Endodermal cell (in vitro differentiated cells): ENCODE data around the gene TNS3. TPM values are rescaled to one million over a fixed set of nuclear protein-coding genes. Genes with fewer than 3 reads are reported as not detected.

Experiments used
- DNase-seq: peaks from one replicate; pipeline ENCODE4 v3.0.0-alpha.2; 2017
- H3K27ac ChIP-seq: 2 replicates; pipeline ENCODE4 v1.5.1; 2013; ENCODE audit warnings: mild to moderate bottlenecking, low read depth, low read length, moderate library complexity
- H3K27me3 ChIP-seq: 2 replicates; pipeline ENCODE4 v1.6.1; 2013; ENCODE audit warnings: mild to moderate bottlenecking, low read length, moderate library complexity; ENCODE audit not compliant: insufficient read depth, control insufficient read depth, poor library complexity, severe bottlenecking
- H3K36me3 ChIP-seq: 2 replicates; pipeline ENCODE4 v1.7.0; 2013; ENCODE audit warnings: mild to moderate bottlenecking, low read length, moderate library complexity; ENCODE audit not compliant: control insufficient read depth, insufficient read depth
- H3K4me1 ChIP-seq: one replicate; pipeline ENCODE4 v1.7.0; 2013; ENCODE audit warnings: low read length; ENCODE audit not compliant: control insufficient read depth, insufficient read depth
- H3K4me3 ChIP-seq: 2 replicates; pipeline ENCODE4 v1.5.1; 2013; ENCODE audit warnings: mild to moderate bottlenecking, low read length, moderate library complexity
- H3K9ac ChIP-seq: 2 replicates; pipeline ENCODE4 v1.6.1; 2013; ENCODE audit warnings: mild to moderate bottlenecking, low read length, moderate library complexity; ENCODE audit not compliant: poor library complexity, severe bottlenecking; ENCODE audit errors: extremely low read depth
- H3K9me3 ChIP-seq: 2 replicates; pipeline ENCODE4 v1.6.1; 2013; ENCODE audit warnings: mild to moderate bottlenecking, low read length, moderate library complexity; ENCODE audit not compliant: control insufficient read depth
- H3K27ac Mint-ChIP-seq: 2 replicates; pipeline ENCODE4 v1.8.0; 2020; ENCODE audit warnings: mixed read lengths
- H3K27me3 Mint-ChIP-seq: 2 replicates; pipeline ENCODE4 v1.8.0; 2021; ENCODE audit warnings: mild to moderate bottlenecking, mixed read lengths; ENCODE audit not compliant: insufficient read depth
- H3K36me3 Mint-ChIP-seq: 2 replicates; pipeline ENCODE4 v1.8.0; 2020; ENCODE audit warnings: low read depth, mixed read lengths
- H3K4me1 Mint-ChIP-seq: 2 replicates; pipeline ENCODE4 v1.8.0; 2020; ENCODE audit warnings: mixed read lengths
- H3K4me3 Mint-ChIP-seq: 2 replicates; pipeline ENCODE4 v1.8.0; 2020; ENCODE audit warnings: mild to moderate bottlenecking, moderate library complexity, mixed read lengths
- H3K9me3 Mint-ChIP-seq: 2 replicates; pipeline ENCODE4 v1.8.0; 2020; ENCODE audit warnings: mild to moderate bottlenecking, mixed read lengths
- CTCF ChIP-seq: fragments of 200-600 bp; sonication (generic); conservative IDR thresholded peaks from 2 replicates; pipeline ENCODE4 v1.5.0; 2021; ENCODE audit warnings: antibody characterized with exemption, mild to moderate bottlenecking
- WGBS, 2 experiments: methylation state at CpG; one replicate each; pipeline versions ENCODE4 v1.1.5 to v1.1.7; 2013; ENCODE audit warnings: missing lambda C conversion rate in 2 of 2, mixed read lengths in 1 of 2; ENCODE audit not compliant: insufficient coverage in 1 of 2, insufficient read length in 1 of 2; 5-methylcytosine and 5-hydroxymethylcytosine counted together
- total RNA-seq, 2 donors: library from RNA; stranded (reverse); fragmentation: NEBNext Ultra II Directional in 1 of 2; extraction: Animal tissue kit (Norgen Biotek cat#: 25700) in 1 of 2; gene quantifications; 2 replicates in 1 of 2; 3 replicates in 1 of 2; pipeline ENCODE4 v1.2.1, GENCODE V29; 2021

The TNS3 gene
- total RNA-seq, 2 donors from 2014 or later, result 33.8 to 38.5 TPM

- H3K27ac Mint-ChIP-seq, result no peak overlapping the region
- no peaks in the 10 kb centered on the region for H3K9me3 ChIP-seq
- 54 to 70% methylated on average over 6 to 10 of the region's 10 CpGs for WGBS, 2 experiments
- peaks cover 26% of the 10 kb centered on the region for H3K4me1 Mint-ChIP-seq
- no peak overlapping the region for H3K9ac ChIP-seq
- peak overlapping the region; percentile 29 for H3K27ac ChIP-seq
- peaks cover 4% of the 10 kb centered on the region for H3K9me3 Mint-ChIP-seq
- H3K27me3 ChIP-seq, result no peaks in the 10 kb centered on the region
- DNase-seq, result peak; percentile 64
- H3K27me3 Mint-ChIP-seq, result no peaks in the 10 kb centered on the region
- no peaks in the 10 kb centered on the region for H3K36me3 ChIP-seq
- no peak overlapping the region for H3K4me3 Mint-ChIP-seq
- no peak overlapping the region for H3K4me3 ChIP-seq
- H3K36me3 Mint-ChIP-seq, result no peaks in the 10 kb centered on the region
- no peak for TF ChIP-seq CTCF
- no peaks in the 10 kb centered on the region for H3K4me1 ChIP-seq
Observed at GRCh38 chr7:47625861-47626715, 44.2 kb upstream of the TNS3 start.

DNA sequence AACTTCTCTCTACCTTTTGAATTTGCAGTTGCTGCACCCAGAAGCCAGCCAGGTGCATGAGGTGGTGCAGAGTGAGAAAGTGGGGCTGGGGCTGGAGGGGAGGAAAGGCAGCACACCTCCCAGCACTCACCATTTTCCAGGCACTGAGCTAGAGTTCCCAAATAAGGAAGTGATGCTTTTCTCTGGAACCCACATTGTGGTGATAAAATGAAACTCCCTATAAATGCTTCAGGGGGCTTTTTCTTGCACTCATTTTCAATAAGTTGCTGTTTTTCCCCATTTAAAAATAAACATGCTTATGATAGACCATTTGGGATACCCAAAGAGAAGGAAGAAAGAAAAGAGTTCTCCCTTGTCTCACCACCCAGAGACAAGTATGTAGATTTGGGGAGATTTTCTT lies 42.8 kb upstream of the TNS3 start:
- no peak for TF ChIP-seq CTCF
- Mint-ChIP-seq H3K4me3 (no peak overlapping the region), H3K36me3 (no peaks in the 10 kb centered on the region), H3K4me1 (peaks cover 26% of the 10 kb centered on the region), H3K9me3 (peaks cover 4% of the 10 kb centered on the region), H3K27ac (no peak overlapping the region), H3K27me3 (no peaks in the 10 kb centered on the region)
- DNase-seq, result no peak
- Histone ChIP-seq H3K9ac (no peak overlapping the region), H3K27ac (no peak overlapping the region), H3K36me3 (no peaks in the 10 kb centered on the region), H3K9me3 (no peaks in the 10 kb centered on the region), H3K4me1 (no peaks in the 10 kb centered on the region), H3K27me3 (no peaks in the 10 kb centered on the region), H3K4me3 (no peak overlapping the region)

DNA sequence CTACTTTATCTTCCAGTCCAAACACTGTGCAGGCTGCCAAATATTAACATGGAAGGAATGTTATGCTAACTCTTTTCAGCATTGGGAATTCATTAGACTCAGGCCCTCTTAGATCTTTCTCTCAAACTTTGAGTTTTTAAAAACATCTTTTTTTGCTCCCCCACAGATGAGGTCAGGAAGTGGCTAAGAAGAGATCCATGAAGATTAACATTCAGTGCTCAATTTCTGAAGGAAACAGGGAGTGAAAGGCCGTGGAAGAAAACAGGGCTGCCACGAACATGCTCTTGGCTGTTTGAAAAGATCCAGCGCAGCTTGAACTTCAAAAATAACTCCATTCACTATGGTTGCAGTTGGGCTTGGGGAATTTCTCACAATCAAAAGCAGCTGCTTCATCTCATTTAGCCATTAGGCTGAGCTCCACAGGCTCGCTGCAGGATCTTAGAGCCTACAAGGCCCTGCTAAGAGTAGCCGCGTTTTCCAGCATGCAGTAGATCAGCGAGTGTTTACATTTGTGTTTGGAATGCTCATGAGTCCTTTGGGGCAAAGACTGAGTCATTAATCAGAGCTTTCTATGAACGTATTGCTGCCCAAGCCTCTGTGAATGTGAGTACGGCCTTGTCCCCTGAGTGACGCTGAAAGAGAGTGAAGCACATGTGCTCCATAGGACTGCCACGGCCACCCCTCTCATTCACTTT lies 41.2 kb upstream of the TNS3 start:
- Histone ChIP-seq H3K4me3 (no peak overlapping the region), H3K27me3 (no peaks in the 10 kb centered on the region), H3K27ac (peak overlapping the region; percentile 7), H3K36me3 (no peaks in the 10 kb centered on the region), H3K9ac (no peak overlapping the region), H3K9me3 (no peaks in the 10 kb centered on the region), H3K4me1 (no peaks in the 10 kb centered on the region)
- Mint-ChIP-seq H3K36me3 (no peaks in the 10 kb centered on the region), H3K9me3 (no peaks in the 10 kb centered on the region), H3K27ac (no peak overlapping the region), H3K27me3 (no peaks in the 10 kb centered on the region), H3K4me1 (peaks cover 26% of the 10 kb centered on the region), H3K4me3 (no peak overlapping the region)
- TF ChIP-seq CTCF, result no peak
- WGBS, 2 experiments, result 81 to 82% methylated on average over 8 to 11 of the region's 11 CpGs
- DNase-seq, result no peak
